MCF 10A (cell line): Measurements from ENCODE around the gene GSG1L. TPM values are rescaled to one million over a fixed set of nuclear protein-coding genes. Genes with fewer than 3 reads are reported as not detected.

Source experiments
- BruUV-seq: library from RNA; stranded (reverse); fragments of 400-500 nt; replicated peaks from 2 replicates; lab custom pipeline; 2021; lab: Mats Ljungman, UMichigan
- CTCF ChIA-PET: fragments of 300-600 bp; sonication (Branson Sonifier 250); formaldehyde crosslinking; extraction: SDS; loops from one replicate; lab custom pipeline; 2021; ENCODE audit warnings: antibody characterized with exemption, inconsistent platforms; lab: Yijun Ruan, JAX
- POLR2A ChIA-PET: fragments of 300-600, 350-650 bp; sonication (Branson Sonifier 250); formaldehyde crosslinking; extraction: SDS; loops from one replicate; lab custom pipeline; 2020; ENCODE audit warnings: antibody characterized with exemption, inconsistent platforms; lab: Yijun Ruan, JAX
- DNase-seq: peaks from one replicate; pipeline ENCODE4 v3.0.0-alpha.2; 2018; ENCODE audit not compliant: unreplicated experiment
- H3K27ac Mint-ChIP-seq: one replicate; pipeline ENCODE4 v1.8.0; 2022; ENCODE audit warnings: mild to moderate bottlenecking, low read depth, mixed read lengths; ENCODE audit not compliant: unreplicated experiment
- H3K27me3 Mint-ChIP-seq: one replicate; pipeline ENCODE4 v1.8.0; 2022; ENCODE audit warnings: mixed read lengths; ENCODE audit not compliant: insufficient read depth, unreplicated experiment
- H3K36me3 Mint-ChIP-seq: one replicate; pipeline ENCODE4 v1.8.0; 2022; ENCODE audit warnings: mild to moderate bottlenecking, moderate library complexity, mixed read lengths; ENCODE audit not compliant: insufficient read depth, unreplicated experiment
- H3K4me1 Mint-ChIP-seq: one replicate; pipeline ENCODE4 v1.8.0; 2022; ENCODE audit warnings: mixed read lengths; ENCODE audit not compliant: insufficient read depth, unreplicated experiment
- H3K4me3 Mint-ChIP-seq: one replicate; pipeline ENCODE4 v1.8.0; 2022; ENCODE audit warnings: mild to moderate bottlenecking, moderate library complexity, mixed read lengths; ENCODE audit not compliant: unreplicated experiment
- H3K9me3 Mint-ChIP-seq: one replicate; pipeline ENCODE4 v1.8.0; 2022; ENCODE audit warnings: mixed read lengths; ENCODE audit not compliant: unreplicated experiment
- intact Hi-C: fragments of 100-400 bp; cut with micrococcal nuclease; formaldehyde crosslinking; loops from 2 replicates; pipeline ENCODE4 v1.14.1; 2022
- total RNA-seq: library from RNA; stranded (reverse); gene quantifications from 2 replicates; pipeline ENCODE4 v1.2.3, GENCODE V29; 2022
- TF ChIP-seq, protein P1 (sequence below): fragments of 200-600 bp; IDR thresholded peaks from one replicate; pipeline ENCODE4 v1.8.0; 2022; ENCODE audit warnings: antibody characterized with exemption, mild to moderate bottlenecking; ENCODE audit not compliant: unreplicated experiment

GSG1L gene
- total RNA-seq, 1 experiment from 2014 or later = not detected

DNA sequence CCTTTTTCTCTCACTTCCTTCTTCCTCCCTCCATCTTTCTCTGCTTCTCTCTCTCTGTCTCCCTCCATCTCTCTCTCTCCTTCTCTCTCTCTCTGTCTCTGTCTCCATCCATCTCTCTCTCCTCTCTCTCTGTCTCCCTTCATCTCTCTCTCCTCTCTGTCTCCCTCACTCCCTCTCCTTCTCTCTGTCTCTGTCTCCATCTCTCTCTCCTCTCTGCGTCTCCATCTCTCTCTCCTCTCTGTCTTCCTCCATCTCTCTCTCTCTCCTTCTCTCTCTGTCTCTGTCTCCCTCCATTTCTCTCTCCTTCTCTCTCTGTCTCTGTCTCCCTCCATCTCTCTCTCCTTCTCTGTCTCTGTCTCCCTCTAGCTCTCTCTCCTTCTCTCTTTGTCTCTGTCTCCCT is 194.1 kb downstream of the GSG1L start:
- TF ChIP-seq, protein P1, sequence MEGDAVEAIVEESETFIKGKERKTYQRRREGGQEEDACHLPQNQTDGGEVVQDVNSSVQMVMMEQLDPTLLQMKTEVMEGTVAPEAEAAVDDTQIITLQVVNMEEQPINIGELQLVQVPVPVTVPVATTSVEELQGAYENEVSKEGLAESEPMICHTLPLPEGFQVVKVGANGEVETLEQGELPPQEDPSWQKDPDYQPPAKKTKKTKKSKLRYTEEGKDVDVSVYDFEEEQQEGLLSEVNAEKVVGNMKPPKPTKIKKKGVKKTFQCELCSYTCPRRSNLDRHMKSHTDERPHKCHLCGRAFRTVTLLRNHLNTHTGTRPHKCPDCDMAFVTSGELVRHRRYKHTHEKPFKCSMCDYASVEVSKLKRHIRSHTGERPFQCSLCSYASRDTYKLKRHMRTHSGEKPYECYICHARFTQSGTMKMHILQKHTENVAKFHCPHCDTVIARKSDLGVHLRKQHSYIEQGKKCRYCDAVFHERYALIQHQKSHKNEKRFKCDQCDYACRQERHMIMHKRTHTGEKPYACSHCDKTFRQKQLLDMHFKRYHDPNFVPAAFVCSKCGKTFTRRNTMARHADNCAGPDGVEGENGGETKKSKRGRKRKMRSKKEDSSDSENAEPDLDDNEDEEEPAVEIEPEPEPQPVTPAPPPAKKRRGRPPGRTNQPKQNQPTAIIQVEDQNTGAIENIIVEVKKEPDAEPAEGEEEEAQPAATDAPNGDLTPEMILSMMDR = no peak
- H3K27ac Mint-ChIP-seq = no peak overlapping the region
- no peaks in the 10 kb centered on the region for H3K4me1 Mint-ChIP-seq
- ChIA-PET CTCF (interaction anchor here (0.5 to 1.0 kb wide), 3 partner anchors 96 to 183 kb away, joined by 3 read pairs; no protein-coding TSS in a partner anchor), POLR2A (no interaction called here)
- H3K4me3 Mint-ChIP-seq = no peak overlapping the region
- H3K9me3 Mint-ChIP-seq = peaks cover 7% of the 10 kb centered on the region
- H3K36me3 Mint-ChIP-seq = peaks cover 5% of the 10 kb centered on the region
- no TSS peak for BruUV-seq
- DNase-seq = no peak
- intact Hi-C loops = no loop called here
- H3K27me3 Mint-ChIP-seq = no peaks in the 10 kb centered on the region

DNA sequence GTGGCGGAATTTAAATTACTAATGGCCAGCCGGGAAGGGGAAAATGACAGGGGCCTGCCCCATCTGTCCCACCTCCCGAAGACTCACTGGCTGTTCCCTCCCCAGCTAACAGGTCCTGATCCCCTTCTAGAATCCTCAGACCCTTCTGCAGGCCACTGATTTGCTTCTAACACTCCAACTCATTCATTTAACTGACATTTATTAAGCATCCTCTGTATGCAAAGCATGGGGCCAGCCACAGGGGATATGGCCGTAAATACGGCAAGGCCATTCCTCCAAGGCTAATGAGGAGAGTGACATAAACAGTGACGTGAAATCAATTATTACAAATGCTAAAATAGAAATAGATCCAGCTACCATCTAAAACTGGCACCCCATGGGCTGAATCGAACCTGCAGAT is 195.3 kb downstream of the GSG1L start:
- H3K36me3 Mint-ChIP-seq = no peaks in the 10 kb centered on the region
- TF ChIP-seq, protein P1 = no peak
- H3K9me3 Mint-ChIP-seq = peaks cover 17% of the 10 kb centered on the region
- no peaks in the 10 kb centered on the region for H3K27me3 Mint-ChIP-seq
- H3K4me1 Mint-ChIP-seq = no peaks in the 10 kb centered on the region
- no TSS peak for BruUV-seq
- no peak overlapping the region for H3K4me3 Mint-ChIP-seq
- ChIA-PET CTCF (interaction anchor here (1.0 kb wide), 1 partner anchor 97 kb away, joined by 3 read pairs; no protein-coding TSS in a partner anchor), POLR2A (interaction anchor here (0.7 kb wide), 1 partner anchor 174 kb away, joined by 3 read pairs; no protein-coding TSS in a partner anchor)
- DNase-seq = no peak
- intact Hi-C loops = no loop called here
- H3K27ac Mint-ChIP-seq = no peak overlapping the region

DNA sequence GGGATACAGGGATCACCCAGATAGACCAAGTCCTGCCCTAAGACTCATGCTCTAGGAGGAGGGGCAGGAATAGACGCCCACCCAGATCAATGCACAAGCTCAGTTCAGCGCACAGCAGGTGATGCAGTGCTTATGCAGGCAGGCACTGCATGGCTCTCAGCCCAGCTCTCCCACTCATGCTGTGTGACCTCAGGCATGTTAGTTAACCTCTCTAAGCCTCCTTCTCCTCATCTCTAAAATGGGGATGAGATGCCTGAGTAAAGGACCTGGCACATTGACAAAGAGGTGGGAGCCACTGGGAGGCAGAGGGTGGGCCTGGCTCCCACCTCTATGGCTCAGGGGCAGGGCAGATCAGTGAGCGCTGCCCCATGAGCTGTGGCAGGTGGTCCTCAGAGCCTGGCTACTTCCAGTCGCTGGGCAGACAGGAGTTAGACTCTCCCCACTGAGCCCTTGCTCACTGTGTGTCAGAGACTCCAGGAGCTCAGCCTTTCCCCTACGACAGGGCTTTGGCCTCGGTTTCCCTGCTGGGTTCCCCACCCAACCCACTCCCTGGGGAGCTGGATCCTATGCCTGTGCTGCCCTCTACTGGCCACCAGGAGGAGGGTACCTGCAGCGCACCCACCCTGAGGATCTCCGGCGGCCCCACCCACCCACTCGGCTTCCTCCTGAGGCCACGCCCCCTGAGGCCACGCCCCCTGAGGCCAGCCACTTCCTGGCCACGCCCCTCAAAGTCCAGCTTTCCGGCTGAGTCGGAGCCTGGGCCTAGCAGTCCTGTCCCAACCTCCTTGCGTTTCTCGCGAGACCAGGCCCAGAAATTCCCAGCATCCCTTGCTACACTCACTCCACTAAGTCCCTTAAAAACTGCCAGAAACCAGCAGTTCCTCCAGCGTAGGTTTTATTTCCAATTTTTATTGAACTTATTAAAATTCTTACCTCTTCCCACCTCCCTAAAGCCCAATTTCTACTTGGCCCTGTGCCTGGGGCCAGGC is 196.1 kb downstream of the GSG1L start:
- no peaks in the 10 kb centered on the region for H3K4me1 Mint-ChIP-seq
- H3K9me3 Mint-ChIP-seq = peaks cover 24% of the 10 kb centered on the region
- BruUV-seq = no TSS peak
- H3K4me3 Mint-ChIP-seq = no peak overlapping the region
- CTCF ChIA-PET = interaction anchor here (0.6 to 1.1 kb wide), 3 partner anchors 14 to 250 kb away, joined by 3 to 4 read pairs (median 4); no protein-coding TSS in a partner anchor
- H3K27ac Mint-ChIP-seq = no peak overlapping the region
- no peaks in the 10 kb centered on the region for H3K36me3 Mint-ChIP-seq
- no peaks in the 10 kb centered on the region for H3K27me3 Mint-ChIP-seq
- peak; percentile 73 for DNase-seq
- TF ChIP-seq, protein P1 = peak; percentile 12
- intact Hi-C loops = no loop called here
- POLR2A ChIA-PET = no interaction called here

DNA sequence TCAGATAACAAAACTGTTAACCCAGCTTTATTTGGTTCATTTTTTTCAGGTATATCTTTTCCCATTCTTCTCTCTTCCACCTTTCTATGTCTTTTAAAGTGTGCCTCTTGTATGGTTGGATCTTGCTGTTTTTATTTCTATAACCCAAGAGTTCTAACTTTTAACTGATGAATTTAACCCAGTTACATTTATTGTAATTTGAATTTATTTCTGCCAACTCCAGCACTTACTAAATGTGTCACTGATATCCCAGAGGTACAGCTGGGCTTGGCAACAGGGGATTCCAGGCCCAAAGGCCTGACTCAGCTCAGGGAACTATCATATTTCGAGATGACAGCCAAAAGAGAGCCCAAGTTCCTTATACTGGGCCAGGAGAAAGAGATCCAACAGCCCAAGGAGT is 200.1 kb downstream of the GSG1L start:
- POLR2A ChIA-PET = no interaction called here
- DNase-seq = no peak
- H3K36me3 Mint-ChIP-seq = no peaks in the 10 kb centered on the region
- H3K4me3 Mint-ChIP-seq = no peak overlapping the region
- TF ChIP-seq, protein P1 = no peak
- no peaks in the 10 kb centered on the region for H3K27me3 Mint-ChIP-seq
- intact Hi-C loops = no loop called here
- peaks cover 24% of the 10 kb centered on the region for H3K9me3 Mint-ChIP-seq
- no peak overlapping the region for H3K27ac Mint-ChIP-seq
- no peaks in the 10 kb centered on the region for H3K4me1 Mint-ChIP-seq
- CTCF ChIA-PET = interaction anchor here (0.6 to 0.7 kb wide), 2 partner anchors 34 to 46 kb away, joined by 3 to 4 read pairs; no protein-coding TSS in a partner anchor
- no TSS peak for BruUV-seq
